GM21526 (cell line): ENCODE measurements around the gene FBN2.
"Not testable (repeated sequence)": the region's sequence is repeated elsewhere in the genome, so short reads cannot be mapped to it uniquely, and the experiment has no call there.

Experiments used
- ATAC-seq: cut with Tn5 transposase; IDR thresholded peaks from one replicate; pipeline ENCODE4 v1.9.1; 2021; ENCODE audit warnings: moderate library complexity; ENCODE audit not compliant: unreplicated experiment, low FRiP score

FBN2 gene

GRCh38 chr5:128436749-128437188 is 101.3 kb downstream of the FBN2 start:
- no peak for ATAC-seq

DNA sequence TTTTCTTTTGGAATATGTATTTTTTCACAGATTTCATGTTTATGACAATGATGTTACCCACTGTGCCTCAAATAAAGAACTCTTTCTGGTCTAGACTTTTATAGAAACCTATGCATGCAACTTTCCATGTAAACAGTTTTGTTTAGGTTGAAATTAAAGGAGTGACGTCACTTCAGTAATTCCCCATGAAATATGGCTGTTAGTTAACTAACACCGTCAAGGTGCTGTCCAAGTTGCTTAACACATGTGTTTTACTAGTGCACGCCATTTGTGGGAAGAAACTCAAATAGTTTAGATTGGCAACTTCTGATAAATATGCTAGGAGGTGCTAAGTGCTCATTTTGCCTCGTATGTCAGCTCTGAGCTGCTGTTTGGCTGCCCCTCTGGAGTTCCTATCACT is 102.2 kb downstream of the FBN2 start:
- no peak for ATAC-seq

DNA sequence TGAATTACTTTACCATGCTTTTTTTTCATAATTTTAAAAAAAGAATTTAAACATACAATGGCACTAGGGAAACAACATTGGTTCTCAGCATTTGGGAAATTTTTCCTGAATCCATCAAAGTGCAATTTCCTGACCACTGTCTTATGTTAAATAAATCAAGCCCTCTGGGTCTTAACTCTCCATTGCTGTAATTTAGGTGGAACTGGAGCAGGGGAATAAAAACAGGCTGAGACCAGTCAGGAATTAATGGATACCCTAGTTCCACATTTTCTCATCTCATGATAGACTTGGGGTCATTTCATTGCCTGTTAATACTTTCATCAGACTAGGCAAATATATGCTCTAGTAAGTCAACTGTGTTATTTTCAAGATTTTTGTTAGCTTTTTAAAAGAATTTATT is 103.1 kb downstream of the FBN2 start:
- no peak for ATAC-seq

GRCh38 chr5:128432913-128433440 is 105.1 kb downstream of the FBN2 start:
- no peak for ATAC-seq

- no peak for ATAC-seq
Measured at GRCh38 chr5:128427921-128428320, 110.1 kb downstream of the FBN2 start.

GRCh38 chr5:128426090-128426534 is 111.9 kb downstream of the FBN2 start:
- ATAC-seq = peak; percentile 84

GRCh38 chr5:128424646-128425045 is 113.4 kb downstream of the FBN2 start:
- ATAC-seq = no peak

DNA sequence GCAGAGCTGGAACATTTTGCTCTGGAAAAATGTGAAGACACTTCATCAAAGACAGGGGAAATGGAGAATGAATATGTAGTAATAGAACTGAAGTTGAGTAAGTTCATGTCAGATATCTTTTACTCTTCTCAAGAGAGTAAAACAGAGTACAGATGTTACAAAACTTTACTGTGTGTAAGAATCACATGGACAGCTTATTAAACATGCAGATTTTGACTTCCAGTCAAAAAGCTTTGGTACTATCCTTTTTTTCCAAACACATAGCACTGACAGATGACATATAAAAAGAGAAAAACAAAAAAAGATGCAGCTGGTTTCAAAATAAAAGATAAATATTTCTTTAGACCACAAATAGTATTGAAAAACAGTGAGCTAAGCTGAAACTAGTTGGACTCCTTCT is 115.4 kb downstream of the FBN2 start:
- no peak for ATAC-seq

DNA sequence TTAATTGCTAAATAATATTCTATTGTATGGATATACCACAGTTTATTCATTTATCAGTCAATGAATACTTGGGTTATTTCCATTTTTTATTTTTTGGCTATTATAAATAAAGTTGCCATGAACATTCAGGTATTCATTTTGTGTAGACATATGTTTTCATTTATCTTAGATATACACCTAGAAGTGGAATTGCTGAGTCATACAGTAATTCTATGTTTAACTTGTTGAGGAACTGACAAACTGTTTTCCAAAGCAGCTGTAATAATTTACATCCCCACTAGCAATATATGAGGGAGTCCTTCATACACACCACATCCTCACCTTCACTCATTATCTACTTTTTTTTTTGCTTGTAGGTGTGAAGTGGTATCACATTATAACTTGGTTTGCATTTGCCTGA is 123.6 kb downstream of the FBN2 start:
- ATAC-seq = no peak

DNA sequence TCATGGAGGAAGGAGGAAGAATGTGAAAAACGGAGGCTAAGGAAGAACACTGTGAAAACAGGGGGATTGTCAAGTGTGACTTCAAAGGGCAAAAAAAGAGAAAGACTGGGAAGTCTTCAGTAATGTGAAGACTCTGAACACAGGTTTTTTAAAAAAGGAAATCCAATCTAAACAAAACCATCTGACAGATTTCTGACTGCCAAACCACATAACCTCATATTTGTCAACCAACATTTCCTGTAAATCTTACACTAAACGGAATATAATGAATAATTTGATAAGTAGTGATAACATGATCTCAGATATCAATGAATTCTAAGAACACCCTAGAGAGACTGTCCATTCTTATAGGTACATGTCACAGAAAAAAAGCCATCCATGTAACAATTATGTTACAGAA is 124.7 kb downstream of the FBN2 start:
- ATAC-seq = no peak

- no peak for ATAC-seq
Measured at GRCh38 chr5:128412145-128412930, 125.7 kb downstream of the FBN2 start.

DNA sequence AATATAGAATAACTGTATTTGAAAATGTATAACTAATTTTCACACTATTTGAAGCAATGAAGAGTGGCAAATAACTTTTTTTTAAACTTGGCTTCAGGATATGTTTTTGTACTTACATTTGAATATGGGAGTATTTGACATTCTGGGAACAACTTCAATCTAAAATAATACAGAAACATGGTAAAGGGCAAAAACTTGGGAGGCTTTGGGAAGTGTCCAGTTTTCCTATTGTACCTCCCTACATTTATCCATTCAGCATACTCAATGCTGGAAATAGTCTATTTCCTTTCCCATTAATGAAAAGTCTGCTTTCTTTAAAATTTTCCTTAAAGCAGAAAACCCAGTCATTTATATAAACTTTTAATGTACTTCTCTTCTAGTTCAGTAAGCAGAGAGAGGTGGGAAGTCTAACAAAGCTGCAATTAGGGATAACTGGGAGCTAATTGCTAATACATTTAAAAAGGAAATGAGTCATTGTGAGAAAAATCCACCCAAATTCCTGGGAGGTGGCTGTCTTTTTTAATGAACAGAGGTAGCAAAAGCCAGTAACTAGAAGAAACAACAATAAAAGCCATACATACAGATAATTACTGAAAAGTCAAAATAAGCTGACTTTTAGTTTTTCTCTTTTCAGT is 128.8 kb downstream of the FBN2 start:
- ATAC-seq = no peak

DNA sequence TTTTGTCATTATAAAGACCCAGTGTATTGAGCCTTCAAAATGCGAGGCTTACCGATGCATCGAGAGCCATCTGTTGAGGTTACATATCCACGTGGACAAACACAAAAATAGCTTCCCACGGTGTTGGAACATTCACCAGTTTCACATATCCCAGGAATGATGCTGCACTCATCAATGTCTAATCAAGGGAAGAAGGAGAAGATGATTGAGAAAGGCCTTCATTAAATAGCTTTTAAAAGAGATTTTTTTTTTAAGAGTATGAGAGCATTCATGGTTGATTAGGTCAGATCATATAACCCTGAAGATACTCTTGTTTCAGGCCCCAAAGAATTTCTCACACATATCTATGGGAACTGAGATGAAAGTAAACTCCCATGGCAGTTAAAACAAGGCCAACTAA is 129.4 kb downstream of the FBN2 start:
- ATAC-seq = no peak

DNA sequence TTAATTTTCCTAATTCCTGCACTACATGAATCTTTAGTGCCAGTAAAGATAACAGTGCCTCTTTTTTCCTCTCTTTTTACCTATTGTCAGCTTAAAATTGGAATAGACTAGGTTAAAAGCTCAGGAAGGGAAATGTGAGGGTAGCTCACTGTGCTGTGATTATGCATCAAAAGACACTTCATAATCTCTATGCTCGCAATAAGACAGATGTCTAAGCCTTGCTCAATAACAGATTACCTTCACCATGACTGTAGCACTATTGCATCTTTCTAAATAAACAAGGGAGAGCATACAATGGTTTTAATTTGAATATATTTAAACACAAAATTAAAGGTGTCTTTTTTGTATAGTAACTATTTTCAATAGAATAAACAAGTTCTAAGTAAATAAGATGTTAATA is 130.1 kb downstream of the FBN2 start:
- no peak for ATAC-seq

- ATAC-seq = no peak
Measured at GRCh38 chr5:128406803-128407202, 131.2 kb downstream of the FBN2 start.

- ATAC-seq = no peak
Measured at GRCh38 chr5:128405159-128405558, 132.9 kb downstream of the FBN2 start.

DNA sequence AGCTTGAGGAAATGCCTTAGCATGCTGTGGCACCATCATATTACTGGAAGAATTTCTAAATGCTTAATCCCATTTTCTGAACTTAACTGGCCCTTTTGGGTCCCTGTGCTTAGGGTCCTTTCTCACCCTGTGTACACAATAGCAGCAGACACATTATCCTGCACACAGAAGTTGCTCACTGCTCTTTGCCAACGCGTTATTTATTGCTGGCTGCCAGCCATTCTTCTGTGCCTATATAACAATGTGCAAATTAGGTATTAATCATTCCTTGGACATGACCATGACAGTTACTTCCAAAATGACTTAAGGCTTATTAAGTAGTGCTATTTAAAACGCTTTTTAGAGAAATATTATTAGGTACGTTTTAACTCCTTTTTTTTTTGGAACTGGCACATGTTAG is 134.7 kb downstream of the FBN2 start:
- no peak for ATAC-seq

- ATAC-seq = no peak
Measured at GRCh38 chr5:128402506-128402905, 135.5 kb downstream of the FBN2 start.

- not testable (repeated sequence) for ATAC-seq
Measured at GRCh38 chr5:128400766-128401165, 137.3 kb downstream of the FBN2 start.

GRCh38 chr5:128399111-128399510 is 138.9 kb downstream of the FBN2 start:
- ATAC-seq = no peak

DNA sequence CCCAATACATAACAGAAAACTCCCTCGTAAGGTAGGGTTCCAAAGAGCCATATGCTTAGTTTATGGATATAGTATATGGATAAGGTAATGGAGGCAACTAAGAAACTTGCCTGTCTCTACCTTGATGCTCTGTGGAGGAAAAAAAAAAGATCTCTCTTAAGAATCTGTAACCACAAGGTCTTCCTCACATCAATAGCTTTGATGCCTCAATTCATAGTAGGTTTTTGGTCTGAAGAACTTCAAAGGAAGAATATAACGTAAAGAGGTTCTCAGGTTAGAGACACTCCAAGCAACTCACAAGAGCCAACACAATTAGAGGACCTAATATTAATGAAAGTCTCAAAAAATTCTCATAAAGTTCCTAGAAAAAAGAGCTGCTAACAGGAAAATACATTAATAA is 140.2 kb downstream of the FBN2 start:
- ATAC-seq = no peak

DNA sequence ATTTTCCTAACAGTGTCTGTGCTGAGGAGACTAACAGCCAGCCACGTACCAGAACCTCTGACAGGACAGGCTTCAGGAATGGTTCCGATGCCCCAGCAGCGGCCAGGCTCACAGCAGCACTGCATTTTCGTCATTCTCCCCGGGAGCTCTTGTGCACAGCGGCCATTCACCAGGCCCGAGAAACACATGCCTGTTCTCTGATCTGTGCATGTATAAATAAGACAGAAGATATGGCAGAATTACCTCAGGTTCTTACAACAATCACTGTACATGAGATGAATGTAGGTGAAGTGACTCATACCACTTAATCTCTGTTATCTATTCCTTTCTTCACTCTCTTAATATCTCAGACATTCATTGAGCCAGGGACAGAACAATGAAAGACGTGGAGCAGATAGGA is 143.0 kb downstream of the FBN2 start:
- ATAC-seq = no peak
